Psoas muscle (tissue), 8 donors: ENCODE data around the gene ONECUT3. TPM values are rescaled to one million over a fixed set of nuclear protein-coding genes. Genes with fewer than 3 reads are reported as not detected.

Experiments used
- ATAC-seq, 4 donors: fragments of 200-7000 bp; cut with Tn5 transposase; one replicate each; pipeline ENCODE4 v1.9.1; 2020; ENCODE audit warnings: moderate library complexity in 3 of 4, mild to moderate bottlenecking in 2 of 4
- DNase-seq, 2 donors: peaks; one replicate each; pipeline ENCODE4 v3.0.0-alpha.2; 2020
- H3K27ac ChIP-seq: fragments of 200-600 bp; one replicate; pipeline ENCODE4 v1.8.0; 2022
- H3K27me3 ChIP-seq, 3 donors: fragments of 200-600 bp in 1 of 3; one replicate each; pipeline versions ENCODE4 v1.6.1 to v1.8.0; 2013 to 2022; ENCODE audit warnings: low read length in 2 of 3, mild to moderate bottlenecking in 2 of 3, moderate library complexity in 1 of 3; ENCODE audit not compliant: insufficient read depth in 3 of 3
- H3K36me3 ChIP-seq, 2 donors: fragments of 200-600 bp in 1 of 2; one replicate each; pipeline versions ENCODE4 v1.6.1 to v1.8.0; 2013 to 2022; ENCODE audit warnings: low read depth in 1 of 2, mild to moderate bottlenecking in 1 of 2, moderate library complexity in 1 of 2; ENCODE audit not compliant: insufficient read depth in 1 of 2
- H3K4me1 ChIP-seq: fragments of 200-600 bp; one replicate; pipeline ENCODE4 v1.8.0; 2022
- H3K4me3 ChIP-seq: fragments of 200-600 bp; one replicate; pipeline ENCODE4 v1.8.0; 2022; ENCODE audit warnings: mild to moderate bottlenecking
- H3K9me3 ChIP-seq: fragments of 200-600 bp; one replicate; pipeline ENCODE4 v1.8.0; 2022
- WGBS, 3 donors: extraction: QIAGEN DNeasy Blood & Tissue Kit; methylation state at CpG; one replicate each; pipeline versions ENCODE4 v1.1.6 to v1.1.7; 2013; 5-methylcytosine and 5-hydroxymethylcytosine counted together
- intact Hi-C, 2 donors: fragments of 100-400 bp; cut with DNase I; formaldehyde crosslinking; loops; one replicate each; pipeline versions ENCODE4 v1.11.0 to v1.14.2; 2022
- polyA plus RNA-seq, 3 donors: library from polyadenylated mRNA; stranded (reverse); fragments of 200-250 nt; gene quantifications; one replicate each; pipeline ENCODE4 v1.2.3, GENCODE V29; 2013
- total RNA-seq, 4 donors: library from RNA; stranded (reverse); fragmentation: NEBNext Ultra II Directional in 2 of 4; extraction: Animal tissue kit (Norgen Biotek cat#: 25700) in 2 of 4; gene quantifications; one replicate each; pipeline versions ENCODE4 v1.2.1 to v1.2.4, GENCODE V29; 2021 to 2023
- TF ChIP-seq, protein P1 (sequence below): fragments of 200-600 bp; IDR thresholded peaks from one replicate; pipeline ENCODE4 v1.8.0; 2022; ENCODE audit warnings: antibody characterized with exemption
- donor health status: healthy with polysubstance abuse.
- donor health status: DM: no; HTN: no; CAD: no; lungs with moderate emphysema.
- donor health status: Bipolar disorder and iron deficiency.
- donor health status: healthy.
- donor health status: DM: yes; HTN: yes; CAD: no.
- donor health status: DM: no; HTN: no; CAD: no.
- donor health status: DM: no; HTN: no; CAD: no.
- donor health status: DM: yes; HTN: yes; CAD: no.

Gene ONECUT3
- total and polyA plus RNA-seq, 7 donors = not detected

- Histone ChIP-seq H3K36me3 (no peaks in the 10 kb centered on the region), H3K27me3 (peaks cover 6 to 81% (median 49%) of the 10 kb centered on the region in 3 donors), H3K9me3 (no peaks in the 10 kb centered on the region), H3K27ac (no peak overlapping the region), H3K4me1 (peaks cover 11% of the 10 kb centered on the region), H3K4me3 (no peak overlapping the region)
- TF ChIP-seq, protein P1, sequence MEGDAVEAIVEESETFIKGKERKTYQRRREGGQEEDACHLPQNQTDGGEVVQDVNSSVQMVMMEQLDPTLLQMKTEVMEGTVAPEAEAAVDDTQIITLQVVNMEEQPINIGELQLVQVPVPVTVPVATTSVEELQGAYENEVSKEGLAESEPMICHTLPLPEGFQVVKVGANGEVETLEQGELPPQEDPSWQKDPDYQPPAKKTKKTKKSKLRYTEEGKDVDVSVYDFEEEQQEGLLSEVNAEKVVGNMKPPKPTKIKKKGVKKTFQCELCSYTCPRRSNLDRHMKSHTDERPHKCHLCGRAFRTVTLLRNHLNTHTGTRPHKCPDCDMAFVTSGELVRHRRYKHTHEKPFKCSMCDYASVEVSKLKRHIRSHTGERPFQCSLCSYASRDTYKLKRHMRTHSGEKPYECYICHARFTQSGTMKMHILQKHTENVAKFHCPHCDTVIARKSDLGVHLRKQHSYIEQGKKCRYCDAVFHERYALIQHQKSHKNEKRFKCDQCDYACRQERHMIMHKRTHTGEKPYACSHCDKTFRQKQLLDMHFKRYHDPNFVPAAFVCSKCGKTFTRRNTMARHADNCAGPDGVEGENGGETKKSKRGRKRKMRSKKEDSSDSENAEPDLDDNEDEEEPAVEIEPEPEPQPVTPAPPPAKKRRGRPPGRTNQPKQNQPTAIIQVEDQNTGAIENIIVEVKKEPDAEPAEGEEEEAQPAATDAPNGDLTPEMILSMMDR = no peak
- 0 to 5% (median 2%) methylated on average over 14 of the region's 14 CpGs for WGBS, 3 donors
- intact Hi-C loops = no loop called here
- ATAC-seq (no peak), DNase-seq (no peak)
Observed at GRCh38 chr19:1750343-1751021, 2.8 kb upstream of the ONECUT3 start.

DNA sequence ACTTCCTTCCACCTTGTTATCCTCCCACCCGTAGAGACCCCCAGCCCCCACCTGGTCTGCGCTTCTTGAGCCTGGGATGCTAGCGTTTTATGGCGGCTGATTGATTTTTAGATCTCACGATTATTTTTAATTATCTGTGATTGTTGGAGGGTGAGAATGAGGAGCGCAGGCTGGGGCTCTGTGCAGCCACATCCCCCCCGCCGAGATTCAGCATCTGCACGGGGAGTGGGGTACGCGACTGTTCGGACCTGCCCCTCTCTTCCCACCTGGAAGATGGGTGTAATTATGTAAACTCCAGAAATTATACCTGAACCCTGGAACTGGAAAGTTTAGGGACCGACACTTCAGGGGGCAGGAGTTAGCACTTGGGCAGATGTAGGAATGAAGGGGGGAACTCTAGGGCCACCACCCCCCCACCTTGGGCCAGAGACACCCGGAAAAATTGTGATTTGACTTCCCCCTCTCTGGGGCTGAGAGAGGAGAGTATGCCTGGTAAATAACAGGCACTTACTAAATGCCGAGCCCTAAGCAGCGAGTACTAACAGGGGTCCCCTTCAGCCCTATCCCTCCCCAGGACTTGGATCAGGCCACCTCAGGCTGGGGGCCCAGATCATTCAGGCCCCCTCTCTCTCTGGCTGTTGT, 1.8 kb upstream of the ONECUT3 start:
- Histone ChIP-seq H3K27me3 (peaks cover 6 to 86% (median 49%) of the 10 kb centered on the region in 3 donors), H3K4me1 (peaks cover 11% of the 10 kb centered on the region), H3K36me3 (no peaks in the 10 kb centered on the region), H3K27ac (no peak overlapping the region), H3K9me3 (no peaks in the 10 kb centered on the region), H3K4me3 (no peak overlapping the region)
- ATAC-seq (no peak), DNase-seq (no peak)
- 3 to 6% (median 4%) methylated on average over 16 of the region's 16 CpGs for WGBS, 3 donors
- TF ChIP-seq, protein P1 = no peak
- intact Hi-C loops = no loop called here

GRCh38 chr19:1752009-1752756, 1.1 kb upstream of the ONECUT3 start:
- Histone ChIP-seq H3K27ac (no peak overlapping the region), H3K4me1 (peaks cover 11% of the 10 kb centered on the region), H3K4me3 (no peak overlapping the region), H3K36me3 (no peaks in the 10 kb centered on the region), H3K9me3 (no peaks in the 10 kb centered on the region), H3K27me3 (peaks cover 6 to 86% (median 52%) of the 10 kb centered on the region in 3 donors)
- no peak for ATAC-seq
- TF ChIP-seq, protein P1 = no peak
- intact Hi-C loops = no loop called here
- WGBS, 3 donors = 3 to 4% (median 3%) methylated on average over 14 to 16 of the region's 16 CpGs
- no peak for DNase-seq

DNA sequence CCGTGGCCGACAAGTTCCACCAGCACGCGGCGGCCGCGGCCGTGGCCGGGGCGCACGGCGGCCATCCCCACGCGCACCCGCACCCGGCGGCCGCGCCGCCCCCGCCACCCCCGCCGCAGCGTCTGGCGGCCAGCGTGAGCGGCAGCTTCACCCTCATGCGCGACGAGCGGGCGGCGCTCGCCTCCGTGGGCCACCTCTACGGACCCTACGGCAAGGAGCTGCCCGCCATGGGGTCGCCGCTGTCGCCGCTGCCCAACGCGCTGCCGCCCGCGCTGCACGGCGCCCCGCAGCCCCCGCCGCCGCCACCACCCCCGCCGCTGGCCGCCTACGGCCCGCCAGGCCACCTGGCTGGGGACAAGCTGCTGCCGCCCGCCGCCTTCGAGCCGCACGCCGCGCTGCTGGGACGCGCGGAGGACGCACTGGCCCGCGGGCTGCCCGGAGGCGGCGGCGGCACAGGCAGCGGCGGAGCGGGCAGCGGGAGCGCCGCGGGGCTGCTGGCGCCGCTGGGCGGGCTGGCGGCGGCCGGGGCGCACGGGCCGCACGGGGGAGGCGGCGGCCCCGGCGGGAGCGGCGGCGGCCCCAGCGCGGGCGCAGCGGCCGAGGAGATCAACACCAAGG, 821 bp downstream of the ONECUT3 start:
- TF ChIP-seq, protein P1 = no peak
- H3K9me3 ChIP-seq = no peaks in the 10 kb centered on the region
- H3K27me3 ChIP-seq = peaks cover 6 to 88% (median 46%) of the 10 kb centered on the region in 3 donors

More for the DNA sequence above, 821 bp downstream of the ONECUT3 start:
- no peaks in the 10 kb centered on the region for H3K36me3 ChIP-seq
- no peak for DNase-seq
- no peak overlapping the region for H3K27ac ChIP-seq
- WGBS, 3 donors = 1% methylated on average over 20 to 105 of the region's 105 CpGs
- ATAC-seq = no peak
- H3K4me3 ChIP-seq = no peak overlapping the region
- peaks cover 9% of the 10 kb centered on the region for H3K4me1 ChIP-seq
- intact Hi-C loops = no loop called here
